Endodermal cell (in vitro differentiated cells): Measurements from ENCODE around the gene PLCB1. TPM values are rescaled to one million over a fixed set of nuclear protein-coding genes. Genes with fewer than 3 reads are reported as not detected.
A peak's percentile ranks its signal among the peaks of the same experiment; 100 is the strongest.
"Not testable (repeated sequence)": the region's sequence is repeated elsewhere in the genome, so short reads cannot be mapped to it uniquely, and the experiment has no call there.

Experiments used
- DNase-seq: peaks from one replicate; pipeline ENCODE4 v3.0.0-alpha.2; 2017
- H3K27ac ChIP-seq: 2 replicates; pipeline ENCODE4 v1.5.1; 2013; ENCODE audit warnings: mild to moderate bottlenecking, low read depth, low read length, moderate library complexity
- H3K27me3 ChIP-seq: 2 replicates; pipeline ENCODE4 v1.6.1; 2013; ENCODE audit warnings: mild to moderate bottlenecking, low read length, moderate library complexity; ENCODE audit not compliant: insufficient read depth, control insufficient read depth, poor library complexity, severe bottlenecking
- H3K36me3 ChIP-seq: 2 replicates; pipeline ENCODE4 v1.7.0; 2013; ENCODE audit warnings: mild to moderate bottlenecking, low read length, moderate library complexity; ENCODE audit not compliant: control insufficient read depth, insufficient read depth
- H3K4me1 ChIP-seq: one replicate; pipeline ENCODE4 v1.7.0; 2013; ENCODE audit warnings: low read length; ENCODE audit not compliant: control insufficient read depth, insufficient read depth
- H3K4me3 ChIP-seq: 2 replicates; pipeline ENCODE4 v1.5.1; 2013; ENCODE audit warnings: mild to moderate bottlenecking, low read length, moderate library complexity
- H3K9ac ChIP-seq: 2 replicates; pipeline ENCODE4 v1.6.1; 2013; ENCODE audit warnings: mild to moderate bottlenecking, low read length, moderate library complexity; ENCODE audit not compliant: poor library complexity, severe bottlenecking; ENCODE audit errors: extremely low read depth
- H3K9me3 ChIP-seq: 2 replicates; pipeline ENCODE4 v1.6.1; 2013; ENCODE audit warnings: mild to moderate bottlenecking, low read length, moderate library complexity; ENCODE audit not compliant: control insufficient read depth
- H3K27ac Mint-ChIP-seq: 2 replicates; pipeline ENCODE4 v1.8.0; 2020; ENCODE audit warnings: mixed read lengths
- H3K27me3 Mint-ChIP-seq: 2 replicates; pipeline ENCODE4 v1.8.0; 2021; ENCODE audit warnings: mild to moderate bottlenecking, mixed read lengths; ENCODE audit not compliant: insufficient read depth
- H3K36me3 Mint-ChIP-seq: 2 replicates; pipeline ENCODE4 v1.8.0; 2020; ENCODE audit warnings: low read depth, mixed read lengths
- H3K4me1 Mint-ChIP-seq: 2 replicates; pipeline ENCODE4 v1.8.0; 2020; ENCODE audit warnings: mixed read lengths
- H3K4me3 Mint-ChIP-seq: 2 replicates; pipeline ENCODE4 v1.8.0; 2020; ENCODE audit warnings: mild to moderate bottlenecking, moderate library complexity, mixed read lengths
- H3K9me3 Mint-ChIP-seq: 2 replicates; pipeline ENCODE4 v1.8.0; 2020; ENCODE audit warnings: mild to moderate bottlenecking, mixed read lengths
- CTCF ChIP-seq: fragments of 200-600 bp; sonication (generic); conservative IDR thresholded peaks from 2 replicates; pipeline ENCODE4 v1.5.0; 2021; ENCODE audit warnings: antibody characterized with exemption, mild to moderate bottlenecking
- WGBS, 2 experiments: methylation state at CpG; one replicate each; pipeline versions ENCODE4 v1.1.5 to v1.1.7; 2013; ENCODE audit warnings: missing lambda C conversion rate in 2 of 2, mixed read lengths in 1 of 2; ENCODE audit not compliant: insufficient coverage in 1 of 2, insufficient read length in 1 of 2; 5-methylcytosine and 5-hydroxymethylcytosine counted together
- total RNA-seq, 2 donors: library from RNA; stranded (reverse); fragmentation: NEBNext Ultra II Directional in 1 of 2; extraction: Animal tissue kit (Norgen Biotek cat#: 25700) in 1 of 2; gene quantifications; 2 replicates in 1 of 2; 3 replicates in 1 of 2; pipeline ENCODE4 v1.2.1, GENCODE V29; 2021

The PLCB1 gene
- total RNA-seq, 2 donors from 2014 or later = 15.3 to 16.5 TPM

GRCh38 chr20:8376940-8377339, 244.9 kb downstream of the PLCB1 start:
- Histone ChIP-seq H3K36me3 (no peaks in the 10 kb centered on the region), H3K27ac (no peak overlapping the region), H3K4me3 (no peak overlapping the region), H3K4me1 (peaks cover 7% of the 10 kb centered on the region), H3K9ac (no peak overlapping the region), H3K27me3 (no peaks in the 10 kb centered on the region), H3K9me3 (peaks cover 9% of the 10 kb centered on the region)
- TF ChIP-seq CTCF = no peak
- H3K36me3 Mint-ChIP-seq = peaks cover 1% of the 10 kb centered on the region
- H3K9me3 Mint-ChIP-seq = peaks cover 19% of the 10 kb centered on the region
- DNase-seq = peak; percentile 57
- H3K4me1 Mint-ChIP-seq = peaks cover 32% of the 10 kb centered on the region
- H3K4me3 Mint-ChIP-seq = no peak overlapping the region
- WGBS, 2 experiments = 66 to 88% methylated on average over 1 to 3 of the region's 3 CpGs
- peak overlapping the region; percentile 44 for H3K27ac Mint-ChIP-seq
- H3K27me3 Mint-ChIP-seq = peaks cover 2% of the 10 kb centered on the region

- H3K36me3 Mint-ChIP-seq, H3K27ac ChIP-seq, H3K4me1 ChIP-seq, H3K4me3 ChIP-seq, H3K27me3 ChIP-seq, H3K27ac Mint-ChIP-seq, H3K4me3 Mint-ChIP-seq, DNase-seq, H3K9ac ChIP-seq, H3K27me3 Mint-ChIP-seq, H3K36me3 ChIP-seq, H3K9me3 ChIP-seq: not testable (repeated sequence)
- peaks cover 29% of the 10 kb centered on the region for H3K4me1 Mint-ChIP-seq
- H3K9me3 Mint-ChIP-seq = peaks cover 30% of the 10 kb centered on the region
- WGBS, 2 experiments = 71 to 100% methylated on average over 1 of the region's 1 CpG
These were observed 247.1 kb downstream of the PLCB1 start for GRCh38 chr20:8379125-8379524.

- DNase-seq = peak; percentile 84
- no peak for TF ChIP-seq CTCF
- H3K9me3 ChIP-seq = no peaks in the 10 kb centered on the region
These were observed 253.2 kb downstream of the PLCB1 start for GRCh38 chr20:8385247-8385646.

GRCh38 chr20:8386991-8387390, 254.9 kb downstream of the PLCB1 start:
- H3K36me3 ChIP-seq = no peaks in the 10 kb centered on the region
- Mint-ChIP-seq H3K27me3 (no peaks in the 10 kb centered on the region), H3K4me1 (peaks cover 28% of the 10 kb centered on the region), H3K4me3 (no peak overlapping the region), H3K9me3 (peaks cover 10% of the 10 kb centered on the region), H3K27ac (no peak overlapping the region), H3K36me3 (peaks cover under 1% of the 10 kb centered on the region)
- no peak for DNase-seq
- no peak overlapping the region for H3K27ac ChIP-seq
- H3K9me3 ChIP-seq = no peaks in the 10 kb centered on the region
- H3K4me3 ChIP-seq = no peak overlapping the region
- no peak for TF ChIP-seq CTCF
- peaks cover 5% of the 10 kb centered on the region for H3K4me1 ChIP-seq
- WGBS, 2 experiments = 89 to 94% methylated on average over 3 of the region's 3 CpGs
- no peaks in the 10 kb centered on the region for H3K27me3 ChIP-seq
- no peak overlapping the region for H3K9ac ChIP-seq

More at GRCh38 chr20:8385247-8385646, 253.2 kb downstream of the PLCB1 start:
- Histone ChIP-seq H3K27ac (no peak overlapping the region), H3K27me3 (no peaks in the 10 kb centered on the region), H3K4me1 (peaks cover 5% of the 10 kb centered on the region), H3K36me3 (no peaks in the 10 kb centered on the region), H3K4me3 (no peak overlapping the region), H3K9ac (no peak overlapping the region)
- WGBS, 2 experiments = 40 to 62% methylated on average over 2 to 3 of the region's 3 CpGs
- Mint-ChIP-seq H3K36me3 (peaks cover 2% of the 10 kb centered on the region), H3K27me3 (no peaks in the 10 kb centered on the region), H3K4me3 (no peak overlapping the region), H3K4me1 (peaks cover 28% of the 10 kb centered on the region), H3K27ac (no peak overlapping the region), H3K9me3 (peaks cover 23% of the 10 kb centered on the region)
